ENCODE results near the gene AP3B1.

GRCh38 chr5:77955577-77955976, 338.9 kb downstream of the AP3B1 start:
- TF ChIP-seq, protein P1, sequence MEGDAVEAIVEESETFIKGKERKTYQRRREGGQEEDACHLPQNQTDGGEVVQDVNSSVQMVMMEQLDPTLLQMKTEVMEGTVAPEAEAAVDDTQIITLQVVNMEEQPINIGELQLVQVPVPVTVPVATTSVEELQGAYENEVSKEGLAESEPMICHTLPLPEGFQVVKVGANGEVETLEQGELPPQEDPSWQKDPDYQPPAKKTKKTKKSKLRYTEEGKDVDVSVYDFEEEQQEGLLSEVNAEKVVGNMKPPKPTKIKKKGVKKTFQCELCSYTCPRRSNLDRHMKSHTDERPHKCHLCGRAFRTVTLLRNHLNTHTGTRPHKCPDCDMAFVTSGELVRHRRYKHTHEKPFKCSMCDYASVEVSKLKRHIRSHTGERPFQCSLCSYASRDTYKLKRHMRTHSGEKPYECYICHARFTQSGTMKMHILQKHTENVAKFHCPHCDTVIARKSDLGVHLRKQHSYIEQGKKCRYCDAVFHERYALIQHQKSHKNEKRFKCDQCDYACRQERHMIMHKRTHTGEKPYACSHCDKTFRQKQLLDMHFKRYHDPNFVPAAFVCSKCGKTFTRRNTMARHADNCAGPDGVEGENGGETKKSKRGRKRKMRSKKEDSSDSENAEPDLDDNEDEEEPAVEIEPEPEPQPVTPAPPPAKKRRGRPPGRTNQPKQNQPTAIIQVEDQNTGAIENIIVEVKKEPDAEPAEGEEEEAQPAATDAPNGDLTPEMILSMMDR (IDR thresholded peaks at IDR 0.05) = no peak
- TF ChIP-seq POLR2AphosphoS5 (IDR thresholded peaks at IDR 0.05; ENCODE audit: insufficient read depth in 1 of 2, low read depth in 1 of 2) = no peak
